MM.1S (cell line): ENCODE results near the gene TNFAIP1.
"Not testable (repeated sequence)": the region's sequence is repeated elsewhere in the genome, so short reads cannot be mapped to it uniquely, and the experiment has no call there.

Experiments
- DNase-seq: peaks from one replicate; pipeline ENCODE4 v3.0.0-alpha.2; 2015
- H2AFZ ChIP-seq: fragments of 300-600 bp; sonication (generic); 2 replicates; pipeline ENCODE4 v1.6.0; 2016; ENCODE audit warnings: antibody characterized with exemption, low read length
- H3F3A ChIP-seq: fragments of 300-600 bp; sonication (generic); 2 replicates; pipeline ENCODE4 v1.6.1; 2016; ENCODE audit warnings: mild to moderate bottlenecking, antibody characterized with exemption, low read length, moderate library complexity, mixed read lengths; ENCODE audit not compliant: insufficient read depth
- H3K27ac ChIP-seq: fragments of 300-600 bp; sonication (generic); 2 replicates; pipeline ENCODE4 v1.5.1; 2016; ENCODE audit warnings: mild to moderate bottlenecking, low read length
- H3K27me3 ChIP-seq: fragments of 300-600 bp; sonication (generic); replicated peaks from 2 replicates; pipeline ENCODE4 v1.6.0; 2016; ENCODE audit warnings: low read length; ENCODE audit not compliant: insufficient read depth
- H3K36me3 ChIP-seq: fragments of 300-600 bp; sonication (generic); replicated peaks from 2 replicates; pipeline ENCODE4 v1.6.1; 2016; ENCODE audit warnings: mild to moderate bottlenecking, low read length, mixed read lengths; ENCODE audit not compliant: insufficient read depth
- H3K4me1 ChIP-seq: fragments of 300-600 bp; sonication (generic); 2 replicates; pipeline ENCODE4 v1.6.1; 2016; ENCODE audit warnings: low read length, mixed read lengths
- H3K4me2 ChIP-seq: fragments of 300-600 bp; sonication (generic); 2 replicates; pipeline ENCODE4 v1.6.0; 2016; ENCODE audit warnings: low read depth, low read length
- H3K4me3 ChIP-seq: fragments of 300-600 bp; sonication (generic); 2 replicates; pipeline ENCODE4 v1.5.1; 2016; ENCODE audit warnings: low read length, mixed read lengths
- H3K79me2 ChIP-seq: fragments of 300-600 bp; sonication (generic); 2 replicates; pipeline ENCODE4 v1.6.1; 2016; ENCODE audit warnings: mixed run types, low read length, mixed read lengths
- H3K9ac ChIP-seq: fragments of 300-600 bp; sonication (generic); 2 replicates; pipeline ENCODE4 v1.6.1; 2016; ENCODE audit warnings: low read length, mixed read lengths
- H3K9me2 ChIP-seq: fragments of 300-600 bp; sonication (generic); replicated peaks from 2 replicates; pipeline ENCODE4 v1.6.1; 2016; ENCODE audit warnings: mild to moderate bottlenecking, low read length, mixed read lengths; ENCODE audit not compliant: insufficient read depth
- H3K9me3 ChIP-seq: fragments of 300-600 bp; sonication (generic); replicated peaks from 2 replicates; pipeline ENCODE4 v1.6.1; 2016; ENCODE audit warnings: mild to moderate bottlenecking, low read length, mixed read lengths; ENCODE audit not compliant: insufficient read depth
- H4K20me1 ChIP-seq: fragments of 300-600 bp; sonication (generic); 2 replicates; pipeline ENCODE4 v1.6.1; 2016; ENCODE audit warnings: mild to moderate bottlenecking, low read length, moderate library complexity, mixed read lengths; ENCODE audit not compliant: insufficient read depth
- CTCF ChIP-seq: fragments of 300-600 bp; sonication (generic); IDR thresholded peaks from 2 replicates; pipeline ENCODE4 v1.5.1; 2016; ENCODE audit warnings: antibody characterized with exemption, low read length, mixed read lengths
- EZH2 ChIP-seq: fragments of 300-600 bp; sonication (generic); optimal IDR thresholded peaks from 2 replicates; pipeline ENCODE3; 2017; ENCODE audit warnings: low read depth, mild to moderate bottlenecking, antibody characterized with exemption, low read length, mixed read lengths
- EZH2phosphoT487 ChIP-seq: fragments of 300-600 bp; sonication (generic); IDR thresholded peaks from 2 replicates; pipeline ENCODE4 v1.6.1; 2018; ENCODE audit warnings: antibody characterized with exemption, low read length

TNFAIP1 gene

DNA sequence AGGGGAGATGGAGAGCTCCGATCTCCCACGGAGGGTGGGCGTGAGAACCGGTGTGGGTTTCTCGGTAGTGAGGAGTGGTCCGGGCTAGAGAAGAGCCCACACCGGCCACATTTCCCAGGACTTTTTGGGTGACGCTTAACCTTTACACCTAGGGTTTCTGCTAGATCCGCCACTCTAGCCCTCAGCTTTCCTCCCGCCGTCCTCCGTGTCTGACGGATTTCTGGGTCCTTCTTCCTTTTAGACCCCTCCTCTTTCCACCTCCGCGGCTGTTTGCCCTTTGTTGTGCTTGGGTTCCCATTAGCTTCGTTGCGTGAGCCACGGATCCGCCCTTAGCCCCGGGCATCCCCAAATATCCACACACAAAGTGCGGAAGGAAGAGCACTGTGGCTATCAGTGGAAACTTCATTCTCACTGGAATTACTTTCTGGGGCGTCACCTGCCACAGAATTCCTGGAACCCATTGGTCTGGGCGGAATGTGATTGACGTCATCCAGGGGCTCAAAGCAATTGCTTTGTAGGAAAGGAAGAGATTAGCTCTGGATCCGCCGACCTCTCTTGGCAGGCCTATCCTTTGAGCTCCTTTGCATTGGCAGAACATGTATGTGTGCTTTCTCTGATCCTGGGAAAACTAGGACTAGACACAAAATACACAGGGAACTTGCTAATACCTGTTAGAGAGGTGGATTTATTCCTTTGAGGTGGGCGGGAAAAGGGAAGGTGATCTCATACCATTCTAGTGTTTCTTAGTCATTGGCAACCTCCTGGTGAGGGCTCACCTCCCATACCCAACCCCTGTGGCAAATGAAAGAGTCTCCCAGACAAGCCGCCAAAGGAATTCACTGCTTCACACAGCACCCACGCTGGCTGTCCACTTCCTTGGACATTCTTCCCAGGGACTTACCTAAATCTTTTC is 654 bp downstream of the TNFAIP1 start:
- Histone ChIP-seq H3F3A (no peaks in the 10 kb centered on the region), H2AFZ (peak overlapping the region; percentile 84), H3K4me3 (peak overlapping the region; percentile 91), H3K27me3 (no peaks in the 10 kb centered on the region), H3K36me3 (no peaks in the 10 kb centered on the region), H3K9me2 (no peaks in the 10 kb centered on the region), H3K79me2 (peaks cover 57% of the 10 kb centered on the region), H3K4me1 (peaks cover 18% of the 10 kb centered on the region), H4K20me1 (no peaks in the 10 kb centered on the region), H3K9me3 (no peaks in the 10 kb centered on the region), H3K27ac (peak overlapping the region; percentile 14; the same call in 1 of the 2 replicates), H3K9ac (peak overlapping the region; percentile 75), H3K4me2 (peak overlapping the region; percentile 97)
- TF ChIP-seq EZH2 (no peak), EZH2phosphoT487 (no peak), CTCF (no peak)
- no peak for DNase-seq

DNA sequence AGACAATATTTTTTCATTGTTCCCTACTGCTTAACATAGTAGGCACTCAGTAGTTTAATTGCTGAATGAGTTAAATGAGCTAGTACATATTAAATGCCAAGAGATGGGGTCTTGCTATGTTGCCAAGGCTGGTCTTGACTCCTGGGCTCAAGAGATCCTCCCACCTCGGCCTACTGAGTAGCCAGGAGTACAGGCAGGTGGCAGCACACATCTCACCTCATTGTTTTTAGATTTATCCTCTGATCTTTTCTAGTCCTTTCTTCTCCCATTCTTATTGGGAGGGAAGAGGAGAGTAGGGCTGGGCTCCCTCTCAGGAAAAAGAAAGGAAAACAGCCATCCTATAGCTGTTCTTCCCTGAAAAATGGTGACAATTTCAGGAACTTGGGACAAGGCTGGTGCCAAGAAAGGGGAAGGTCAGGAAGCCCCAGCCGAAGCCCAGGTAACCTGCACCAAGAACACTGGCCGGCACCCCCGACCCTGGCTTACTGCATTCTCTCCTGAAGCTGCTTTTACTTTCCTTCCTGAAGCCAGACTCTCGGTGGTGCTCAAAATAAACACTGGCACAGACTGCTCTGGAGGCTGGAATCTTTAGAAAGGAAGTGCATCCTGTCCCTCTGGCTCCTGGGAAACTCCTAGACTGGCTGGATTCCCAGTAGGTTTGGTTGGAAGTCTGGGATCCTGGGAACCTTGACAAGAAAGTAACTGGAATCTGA is 2.7 kb downstream of the TNFAIP1 start:
- no peaks in the 10 kb centered on the region for H4K20me1 ChIP-seq
- H3K9me2 ChIP-seq, result no peaks in the 10 kb centered on the region
- H3K4me3 ChIP-seq, result no peak overlapping the region
- no peaks in the 10 kb centered on the region for H3K9me3 ChIP-seq
- H3K4me1 ChIP-seq, result peaks cover 24% of the 10 kb centered on the region
- no peak overlapping the region for H3K9ac ChIP-seq
- no peak for TF ChIP-seq EZH2
- no peak for TF ChIP-seq CTCF
- no peak for TF ChIP-seq EZH2phosphoT487
- H3F3A ChIP-seq, result peaks cover 7% of the 10 kb centered on the region
- no peak overlapping the region for H3K4me2 ChIP-seq
- no peaks in the 10 kb centered on the region for H3K27me3 ChIP-seq
- no peak overlapping the region for H2AFZ ChIP-seq
- no peak for DNase-seq
- H3K79me2 ChIP-seq, result peaks cover 48% of the 10 kb centered on the region
- no peak overlapping the region for H3K27ac ChIP-seq
- no peaks in the 10 kb centered on the region for H3K36me3 ChIP-seq

DNA sequence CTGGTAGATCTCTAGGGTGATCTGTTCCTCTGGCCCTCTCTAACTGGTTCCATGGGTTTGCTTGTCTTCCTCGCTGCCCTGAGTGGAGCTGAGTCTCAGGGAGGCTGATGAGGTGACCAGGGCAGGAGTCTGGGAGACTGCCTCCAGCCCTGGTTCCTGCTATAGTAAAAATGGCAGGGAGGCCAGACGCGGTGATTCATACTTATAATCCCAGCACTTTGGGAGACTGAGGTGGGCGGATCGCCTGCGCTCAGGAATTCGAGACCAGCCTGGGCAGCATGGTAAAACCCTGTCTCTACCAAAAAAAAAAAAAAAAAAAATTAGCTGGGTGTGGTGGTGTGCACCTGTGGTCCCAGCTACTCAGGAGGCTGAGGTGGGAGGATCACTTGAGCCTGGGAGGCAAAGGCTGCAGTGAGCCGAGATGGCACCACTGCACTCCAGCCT is 3.2 kb downstream of the TNFAIP1 start:
- not testable (repeated sequence) for H3K9me3 ChIP-seq, H3K27ac ChIP-seq, H3K4me2 ChIP-seq, H3K9me2 ChIP-seq, H3K4me3 ChIP-seq, H3K9ac ChIP-seq, H4K20me1 ChIP-seq, H3K27me3 ChIP-seq, H2AFZ ChIP-seq, DNase-seq, H3K36me3 ChIP-seq
- Histone ChIP-seq H3F3A (peaks cover 11% of the 10 kb centered on the region), H3K79me2 (peaks cover 43% of the 10 kb centered on the region), H3K4me1 (peaks cover 28% of the 10 kb centered on the region)
